Nephron (organoid): ENCODE data around the gene CTNS.

ENCODE experiments used
- H3K27ac Mint-ChIP-seq, 3 experiments: 2 replicates each; pipeline ENCODE4 v1.8.0; 2020; ENCODE audit warnings: mixed read lengths in 3 of 3, mild to moderate bottlenecking in 2 of 3, moderate library complexity in 1 of 3
- H3K27me3 Mint-ChIP-seq: 2 replicates; pipeline ENCODE4 v1.8.0; 2021; ENCODE audit warnings: low read depth, mild to moderate bottlenecking, moderate library complexity, mixed read lengths
- H3K36me3 Mint-ChIP-seq: 2 replicates; pipeline ENCODE4 v1.8.0; 2020; ENCODE audit warnings: low read depth, mixed read lengths
- H3K4me1 Mint-ChIP-seq: 2 replicates; pipeline ENCODE4 v1.8.0; 2020; ENCODE audit warnings: mixed read lengths
- H3K4me3 Mint-ChIP-seq, 3 experiments: 2 replicates each; pipeline ENCODE4 v1.8.0; 2020; ENCODE audit warnings: mild to moderate bottlenecking in 3 of 3, mixed read lengths in 3 of 3, moderate library complexity in 2 of 3
- H3K9me3 Mint-ChIP-seq: 2 replicates; pipeline ENCODE4 v1.8.0; 2020; ENCODE audit warnings: mixed read lengths
- CTCF ChIP-seq, 3 experiments: fragments of 200-600 bp; sonication (generic); IDR thresholded peaks; one replicate each; pipeline ENCODE4 v1.5.0; 2021; ENCODE audit warnings: antibody characterized with exemption in 3 of 3; ENCODE audit not compliant: unreplicated experiment in 3 of 3

CTNS gene

GRCh38 chr17:3639981-3640596, 3.5 kb downstream of the CTNS start:
- Mint-ChIP-seq H3K27ac (peak overlapping the region in 1 of 3 experiments; percentile 8), H3K4me1 (peaks cover 16% of the 10 kb centered on the region), H3K4me3 (peak overlapping the region; percentile 51 to 71 (median 59)), H3K9me3 (no peaks in the 10 kb centered on the region), H3K36me3 (peaks cover 8% of the 10 kb centered on the region), H3K27me3 (peaks cover 3% of the 10 kb centered on the region)
- TF ChIP-seq CTCF (IDR thresholded peaks at IDR 0.05; ENCODE audit: unreplicated experiment in 3 of 3): no peak

GRCh38 chr17:3641014-3641413, 4.5 kb downstream of the CTNS start:
- Mint-ChIP-seq H3K4me3 (no peak overlapping the region), H3K36me3 (peaks cover 8% of the 10 kb centered on the region), H3K4me1 (peaks cover 16% of the 10 kb centered on the region), H3K9me3 (no peaks in the 10 kb centered on the region), H3K27ac (no peak overlapping the region), H3K27me3 (peaks cover 3% of the 10 kb centered on the region)
- TF ChIP-seq CTCF (IDR thresholded peaks at IDR 0.05; ENCODE audit: unreplicated experiment in 3 of 3): no peak

GRCh38 chr17:3641717-3642486, 5.3 kb downstream of the CTNS start:
- Mint-ChIP-seq H3K4me3 (no peak overlapping the region), H3K9me3 (no peaks in the 10 kb centered on the region), H3K27ac (no peak overlapping the region), H3K36me3 (peaks cover 8% of the 10 kb centered on the region), H3K27me3 (peaks cover 3% of the 10 kb centered on the region), H3K4me1 (peaks cover 16% of the 10 kb centered on the region)
- TF ChIP-seq CTCF (IDR thresholded peaks at IDR 0.05; ENCODE audit: unreplicated experiment in 3 of 3): no peak

GRCh38 chr17:3643889-3644349, 7.4 kb downstream of the CTNS start:
- Mint-ChIP-seq H3K27me3 (no peaks in the 10 kb centered on the region), H3K9me3 (no peaks in the 10 kb centered on the region), H3K36me3 (peaks cover 8% of the 10 kb centered on the region), H3K4me3 (no peak overlapping the region), H3K4me1 (peaks cover 15% of the 10 kb centered on the region), H3K27ac (no peak overlapping the region)
- TF ChIP-seq CTCF (IDR thresholded peaks at IDR 0.05; ENCODE audit: unreplicated experiment in 3 of 3): no peak

GRCh38 chr17:3645310-3645709, 8.8 kb downstream of the CTNS start:
- Mint-ChIP-seq H3K27me3 (no peaks in the 10 kb centered on the region), H3K27ac (no peak overlapping the region), H3K36me3 (peaks cover 14% of the 10 kb centered on the region), H3K4me1 (peaks cover 8% of the 10 kb centered on the region), H3K9me3 (no peaks in the 10 kb centered on the region), H3K4me3 (no peak overlapping the region)
- TF ChIP-seq CTCF (IDR thresholded peaks at IDR 0.05; ENCODE audit: unreplicated experiment in 3 of 3): no peak
